Smooth muscle cell (in vitro differentiated cells): ENCODE data around the gene IRF2. TPM values are rescaled to one million over a fixed set of nuclear protein-coding genes. Genes with fewer than 3 reads are reported as not detected.

Experiments
- DNase-seq: peaks from one replicate; lab custom pipeline; 2025; ENCODE audit not compliant: unreplicated experiment; lab: John Stamatoyannopoulos, UW
- H2AFZ ChIP-seq: fragments of 200-600 bp; sonication (generic); 2 replicates; pipeline ENCODE4 v1.6.0; 2016; ENCODE audit warnings: antibody characterized with exemption, low read depth, mild to moderate bottlenecking
- H3F3A ChIP-seq: fragments of 200-600 bp; sonication (generic); 2 replicates; pipeline ENCODE4 v1.6.0; 2017; ENCODE audit warnings: antibody characterized with exemption, low read depth
- H3K27ac ChIP-seq: fragments of 200-600 bp; sonication (generic); 2 replicates; pipeline ENCODE4 v1.5.1; 2016; ENCODE audit warnings: low read depth, mild to moderate bottlenecking
- H3K27me3 ChIP-seq: fragments of 200-600 bp; sonication (generic); 2 replicates; pipeline ENCODE4 v1.6.1; 2016; ENCODE audit warnings: low read depth, mild to moderate bottlenecking
- H3K36me3 ChIP-seq: fragments of 200-600 bp; sonication (generic); 2 replicates; pipeline ENCODE4 v1.5.1; 2016; ENCODE audit warnings: low read depth
- H3K4me1 ChIP-seq: fragments of 200-600 bp; sonication (generic); 2 replicates; pipeline ENCODE4 v1.5.1; 2016; ENCODE audit warnings: low read depth
- H3K4me2 ChIP-seq: fragments of 200-600 bp; sonication (generic); 2 replicates; pipeline ENCODE4 v1.6.0; 2016; ENCODE audit warnings: mild to moderate bottlenecking
- H3K4me3 ChIP-seq: fragments of 200-600 bp; sonication (generic); 2 replicates; pipeline ENCODE4 v1.5.1; 2016; ENCODE audit warnings: mild to moderate bottlenecking
- H3K79me2 ChIP-seq: fragments of 200-600 bp; sonication (generic); 2 replicates; pipeline ENCODE4 v1.6.0; 2016; ENCODE audit warnings: low read depth, mild to moderate bottlenecking
- H3K9ac ChIP-seq: fragments of 200-600 bp; sonication (generic); 2 replicates; pipeline ENCODE4 v1.6.0; 2016; ENCODE audit warnings: low read depth
- H3K9me3 ChIP-seq: fragments of 200-600 bp; sonication (generic); replicated peaks from 2 replicates; pipeline ENCODE4 v1.5.1; 2016; ENCODE audit warnings: low read depth
- H4K20me1 ChIP-seq: fragments of 200-600 bp; sonication (generic); 2 replicates; pipeline ENCODE4 v1.6.0; 2016; ENCODE audit warnings: low read depth
- CTCF ChIP-seq: fragments of 200-600 bp; sonication (generic); IDR thresholded peaks from 2 replicates; pipeline ENCODE4 v1.5.1; 2017; ENCODE audit warnings: borderline replicate concordance, mild to moderate bottlenecking, antibody characterized with exemption; ENCODE audit not compliant: insufficient read depth, poor library complexity, severe bottlenecking
- WGBS: methylation state at CpG from one replicate; pipeline ENCODE4 v1.1.7; 2016; ENCODE audit warnings: low lambda C conversion rate; 5-methylcytosine and 5-hydroxymethylcytosine counted together
- polyA plus RNA-seq: library from polyadenylated mRNA; unstranded; fragments of >200 nt; fragmentation: Nextera tagmentation; extraction: Ambion mirVana; gene quantifications from 2 replicates; pipeline ENCODE4 v1.2.1, GENCODE V29; 2016
- total RNA-seq: library from RNA; depleted of rRNA; stranded (reverse); fragments of >200 nt; gene quantifications from 2 replicates; pipeline ENCODE4 v1.2.3, GENCODE V29; 2014

The IRF2 gene
- total and polyA plus RNA-seq, 2 experiments from 2014 or later, result 10.2 to 21.6 TPM

- Histone ChIP-seq H2AFZ (no peak overlapping the region), H3K27me3 (no peaks in the 10 kb centered on the region), H4K20me1 (no peaks in the 10 kb centered on the region), H3K79me2 (no peaks in the 10 kb centered on the region), H3K36me3 (no peaks in the 10 kb centered on the region), H3K9me3 (no peaks in the 10 kb centered on the region), H3K27ac (peak overlapping the region; percentile 62), H3K4me1 (peaks cover 15% of the 10 kb centered on the region), H3K9ac (no peak overlapping the region), H3K4me2 (peak overlapping the region; percentile 30), H3F3A (no peaks in the 10 kb centered on the region), H3K4me3 (no peak overlapping the region)
- DNase-seq, result no peak
- 56% methylated on average over 8 of the region's 8 CpGs for WGBS
- no peak for TF ChIP-seq CTCF
These were observed 66.2 kb downstream of the IRF2 start for GRCh38 chr4:184408021-184408683.

- 98% methylated on average over 6 of the region's 6 CpGs for WGBS
- H3K79me2 ChIP-seq, result no peaks in the 10 kb centered on the region
- H3K9me3 ChIP-seq, result no peaks in the 10 kb centered on the region
- peaks cover 22% of the 10 kb centered on the region for H3K4me1 ChIP-seq
- H3K4me2 ChIP-seq, result no peak overlapping the region
- no peaks in the 10 kb centered on the region for H3K27me3 ChIP-seq
- no peak overlapping the region for H3K9ac ChIP-seq
- H3K27ac ChIP-seq, result no peak overlapping the region
- no peaks in the 10 kb centered on the region for H3K36me3 ChIP-seq
- no peaks in the 10 kb centered on the region for H3F3A ChIP-seq
- H2AFZ ChIP-seq, result no peak overlapping the region
- no peak for TF ChIP-seq CTCF
- DNase-seq, result no peak
- H4K20me1 ChIP-seq, result no peaks in the 10 kb centered on the region
- no peak overlapping the region for H3K4me3 ChIP-seq
These were observed 67.4 kb downstream of the IRF2 start for GRCh38 chr4:184406958-184407391.

GRCh38 chr4:184404047-184404446 lies 70.3 kb downstream of the IRF2 start:
- Histone ChIP-seq H2AFZ (no peak overlapping the region), H3K27ac (no peak overlapping the region), H4K20me1 (no peaks in the 10 kb centered on the region), H3K36me3 (no peaks in the 10 kb centered on the region), H3K4me1 (peaks cover 33% of the 10 kb centered on the region), H3K27me3 (no peaks in the 10 kb centered on the region), H3K4me3 (no peak overlapping the region), H3F3A (no peaks in the 10 kb centered on the region), H3K9ac (no peak overlapping the region), H3K9me3 (no peaks in the 10 kb centered on the region), H3K4me2 (no peak overlapping the region), H3K79me2 (no peaks in the 10 kb centered on the region)
- no peak for TF ChIP-seq CTCF
- DNase-seq, result no peak

GRCh38 chr4:184403384-184403781 lies 71.0 kb downstream of the IRF2 start:
- Histone ChIP-seq H3K4me2 (no peak overlapping the region), H3K36me3 (no peaks in the 10 kb centered on the region), H3K79me2 (no peaks in the 10 kb centered on the region), H3K9me3 (no peaks in the 10 kb centered on the region), H3K27ac (no peak overlapping the region), H3K4me3 (no peak overlapping the region), H3K27me3 (no peaks in the 10 kb centered on the region), H3K4me1 (peaks cover 29% of the 10 kb centered on the region), H4K20me1 (no peaks in the 10 kb centered on the region), H3F3A (no peaks in the 10 kb centered on the region), H3K9ac (no peak overlapping the region), H2AFZ (no peak overlapping the region)
- TF ChIP-seq CTCF, result no peak
- no peak for DNase-seq
- 79% methylated on average over 1 of the region's 1 CpG for WGBS
